GM12875 (cell line): ENCODE measurements around the gene FYN.

Experiments
- H3K4me3 ChIP-seq: one replicate; pipeline ENCODE4 v1.5.1; 2011; ENCODE audit warnings: low read depth, low read length, control low read depth
- TF ChIP-seq, protein P1 (sequence below): IDR thresholded peaks from 2 replicates; pipeline ENCODE4 v1.5.1; 2011; ENCODE audit warnings: low read depth, mild to moderate bottlenecking, control low read depth, inconsistent platforms, low read length, moderate library complexity, borderline replicate concordance; ENCODE audit not compliant: insufficient read depth

Gene FYN

DNA sequence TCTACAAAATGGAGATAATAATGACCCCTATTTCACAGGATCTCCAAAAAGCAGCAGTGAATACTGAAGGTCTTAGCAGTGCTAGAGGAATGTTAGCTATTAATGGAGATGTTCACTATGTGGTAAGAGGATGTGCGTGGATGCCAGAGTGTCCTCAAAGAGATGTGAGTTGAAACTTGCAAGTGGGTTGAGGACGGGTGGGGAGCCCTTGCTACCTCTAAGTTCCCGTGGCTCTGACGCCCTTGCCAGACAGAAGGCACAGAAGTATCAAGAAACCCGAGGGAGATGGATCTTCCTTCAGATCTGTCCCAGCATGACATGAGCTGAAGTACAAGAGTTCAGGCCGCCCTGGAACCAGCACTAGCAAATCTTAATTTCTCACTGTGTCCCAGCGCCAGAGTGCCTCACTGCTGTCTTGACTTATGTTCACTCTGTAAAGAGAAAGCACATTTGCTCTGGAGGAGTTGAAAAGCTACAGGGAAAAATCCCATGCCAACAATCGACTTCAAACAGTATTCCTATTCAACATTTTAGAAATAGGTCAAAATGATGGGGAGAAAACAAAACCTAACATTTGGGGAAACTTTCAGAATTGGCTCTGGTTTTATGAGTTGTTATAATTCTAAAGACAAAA is 59.5 kb downstream of the FYN start:
- H3K4me3 ChIP-seq: no peak overlapping the region
- TF ChIP-seq, protein P1, sequence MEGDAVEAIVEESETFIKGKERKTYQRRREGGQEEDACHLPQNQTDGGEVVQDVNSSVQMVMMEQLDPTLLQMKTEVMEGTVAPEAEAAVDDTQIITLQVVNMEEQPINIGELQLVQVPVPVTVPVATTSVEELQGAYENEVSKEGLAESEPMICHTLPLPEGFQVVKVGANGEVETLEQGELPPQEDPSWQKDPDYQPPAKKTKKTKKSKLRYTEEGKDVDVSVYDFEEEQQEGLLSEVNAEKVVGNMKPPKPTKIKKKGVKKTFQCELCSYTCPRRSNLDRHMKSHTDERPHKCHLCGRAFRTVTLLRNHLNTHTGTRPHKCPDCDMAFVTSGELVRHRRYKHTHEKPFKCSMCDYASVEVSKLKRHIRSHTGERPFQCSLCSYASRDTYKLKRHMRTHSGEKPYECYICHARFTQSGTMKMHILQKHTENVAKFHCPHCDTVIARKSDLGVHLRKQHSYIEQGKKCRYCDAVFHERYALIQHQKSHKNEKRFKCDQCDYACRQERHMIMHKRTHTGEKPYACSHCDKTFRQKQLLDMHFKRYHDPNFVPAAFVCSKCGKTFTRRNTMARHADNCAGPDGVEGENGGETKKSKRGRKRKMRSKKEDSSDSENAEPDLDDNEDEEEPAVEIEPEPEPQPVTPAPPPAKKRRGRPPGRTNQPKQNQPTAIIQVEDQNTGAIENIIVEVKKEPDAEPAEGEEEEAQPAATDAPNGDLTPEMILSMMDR: no peak

DNA sequence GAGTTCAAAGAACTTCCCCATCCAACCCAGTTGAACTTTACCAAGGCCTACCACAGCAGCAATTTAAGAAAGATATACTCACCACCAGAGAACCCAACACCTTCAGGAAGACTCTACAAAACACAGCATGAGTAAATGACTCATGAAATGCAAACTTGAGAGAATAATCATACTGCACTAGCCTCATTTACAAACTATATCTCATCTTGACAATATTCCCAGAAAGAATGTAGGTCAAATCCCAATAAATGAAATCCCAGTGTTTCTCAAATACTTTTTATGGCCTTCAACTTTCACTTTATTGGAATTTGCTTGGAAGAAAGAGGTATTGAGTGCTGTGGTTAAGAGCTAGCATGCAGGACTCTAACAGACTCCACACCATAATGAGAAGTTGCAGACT is 60.0 kb downstream of the FYN start:
- TF ChIP-seq, protein P1: no peak
- H3K4me3 ChIP-seq: no peak overlapping the region

DNA sequence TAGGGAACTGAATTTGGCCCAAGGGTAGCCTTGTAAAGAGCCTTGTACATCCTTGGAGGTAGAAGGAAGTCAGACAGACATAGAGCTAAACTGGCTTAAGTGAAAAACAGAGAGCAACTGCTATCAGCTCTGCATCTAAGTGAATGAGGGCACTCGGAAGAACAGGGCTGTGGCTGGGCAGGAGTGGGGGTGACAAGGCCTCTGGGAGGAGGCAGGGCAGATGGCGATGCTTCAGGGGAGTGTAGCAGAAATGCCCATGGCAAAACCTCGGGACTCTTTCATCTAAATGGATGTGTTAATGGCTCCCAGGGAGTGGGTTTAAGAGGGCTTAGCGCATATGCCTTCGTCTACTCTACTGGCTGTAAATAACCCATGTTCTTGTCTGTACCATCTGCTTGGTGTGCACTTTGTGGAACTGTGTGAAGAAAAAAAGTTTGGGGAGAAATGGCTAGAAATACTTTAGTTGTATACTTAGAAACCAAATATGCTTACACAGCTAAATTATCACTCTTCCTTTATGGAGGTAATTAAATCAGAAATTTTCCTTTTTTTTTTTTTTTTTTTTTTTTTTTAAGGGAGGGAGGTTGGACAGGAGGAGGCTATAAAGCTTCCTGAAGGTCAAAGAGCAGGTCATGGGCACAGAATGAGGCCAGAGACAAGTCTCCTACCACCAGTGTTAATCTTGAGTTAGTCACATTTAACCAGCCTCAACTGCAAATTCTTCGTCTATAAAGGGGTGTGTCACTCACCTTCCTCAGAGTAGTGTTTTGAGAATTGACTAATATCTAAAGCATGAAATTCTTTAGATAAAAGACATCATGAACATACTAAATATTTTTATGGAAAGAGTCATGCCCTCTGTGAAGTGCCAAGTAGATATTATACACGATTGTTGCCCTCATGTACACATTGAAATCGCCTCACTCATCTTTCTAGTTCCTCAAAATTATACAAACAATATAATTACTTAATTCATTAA is 60.9 kb downstream of the FYN start:
- TF ChIP-seq, protein P1: no peak
- no peak overlapping the region for H3K4me3 ChIP-seq

DNA sequence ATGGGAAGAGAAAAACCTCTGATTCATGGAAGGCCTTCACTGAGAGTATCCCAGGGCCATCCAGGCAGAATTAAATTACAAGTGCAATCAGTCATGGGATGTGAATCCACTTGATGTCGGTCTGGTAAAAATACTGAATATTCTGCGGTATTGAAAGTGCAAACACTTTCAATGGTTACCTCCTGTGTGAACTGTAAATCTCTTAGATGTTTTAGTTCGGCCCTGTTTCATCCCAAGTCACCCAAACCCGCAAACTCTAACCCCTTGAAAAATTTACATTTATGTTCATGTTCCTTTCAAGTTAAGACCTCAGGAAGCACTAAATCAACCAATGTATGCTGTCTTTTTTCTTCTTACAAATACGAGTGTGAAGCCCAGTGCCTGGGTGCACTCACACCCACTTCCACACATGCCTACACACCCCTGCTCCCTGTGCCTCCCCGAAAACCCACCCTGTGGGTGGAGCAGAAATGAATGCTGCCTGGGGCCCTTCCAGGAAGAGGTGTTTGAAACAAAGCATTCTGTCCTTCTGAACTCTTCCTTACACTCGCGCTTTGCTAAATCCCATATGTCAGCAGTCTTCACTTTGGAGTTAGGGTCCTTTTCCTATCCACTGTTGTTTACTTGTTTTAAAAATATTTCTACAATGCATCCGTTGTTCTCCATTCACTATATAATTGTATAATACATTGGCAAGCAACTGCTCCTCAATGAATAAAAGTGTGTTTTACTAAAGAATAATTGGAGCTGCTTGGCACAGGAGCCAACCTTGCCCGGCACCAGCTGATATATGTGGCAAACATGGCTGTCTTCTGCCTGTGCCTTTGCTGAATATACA is 62.7 kb downstream of the FYN start:
- H3K4me3 ChIP-seq: no peak overlapping the region
- TF ChIP-seq, protein P1: no peak

DNA sequence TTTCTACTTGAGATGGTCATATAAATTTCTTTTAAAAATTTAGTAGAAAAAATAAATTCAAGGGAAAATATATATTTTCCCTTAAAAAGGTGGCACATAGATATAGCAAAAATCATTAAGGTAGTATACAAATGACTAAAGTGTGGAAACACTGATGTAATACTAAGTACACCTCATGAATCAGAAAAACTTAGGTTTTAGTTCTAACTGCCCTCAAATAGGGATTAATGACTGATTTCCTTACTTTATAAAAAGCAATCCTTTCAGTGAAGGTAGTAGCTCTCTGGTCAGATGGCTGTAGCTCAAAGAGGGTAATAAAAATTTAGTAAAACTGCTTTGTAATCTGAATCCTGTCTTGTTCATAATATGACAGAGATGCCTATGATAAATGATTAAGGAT is 63.5 kb downstream of the FYN start:
- no peak overlapping the region for H3K4me3 ChIP-seq
- TF ChIP-seq, protein P1: no peak

DNA sequence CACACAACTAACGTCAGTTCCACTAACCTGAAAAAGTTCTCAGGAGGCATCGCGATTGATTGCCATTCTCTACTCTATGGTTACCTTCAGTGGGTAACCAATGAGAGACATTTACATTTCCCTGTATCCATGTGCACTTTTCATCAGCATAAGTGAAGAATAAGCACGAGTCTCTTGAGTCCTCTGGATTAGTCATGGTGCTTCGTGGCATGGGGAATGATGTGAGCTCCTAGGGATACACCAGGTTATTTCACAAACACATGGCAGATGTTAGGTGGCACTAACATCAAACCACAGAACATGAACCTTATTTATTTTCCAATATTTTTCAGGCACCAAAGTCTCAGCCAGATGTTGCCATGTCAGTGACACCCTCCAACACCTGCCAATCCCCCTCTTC is 64.0 kb downstream of the FYN start:
- TF ChIP-seq, protein P1: no peak

More for the DNA sequence above, 64.0 kb downstream of the FYN start:
- H3K4me3 ChIP-seq: no peak overlapping the region
